ENCODE data around the gene NCOR2.

Gene NCOR2

DNA sequence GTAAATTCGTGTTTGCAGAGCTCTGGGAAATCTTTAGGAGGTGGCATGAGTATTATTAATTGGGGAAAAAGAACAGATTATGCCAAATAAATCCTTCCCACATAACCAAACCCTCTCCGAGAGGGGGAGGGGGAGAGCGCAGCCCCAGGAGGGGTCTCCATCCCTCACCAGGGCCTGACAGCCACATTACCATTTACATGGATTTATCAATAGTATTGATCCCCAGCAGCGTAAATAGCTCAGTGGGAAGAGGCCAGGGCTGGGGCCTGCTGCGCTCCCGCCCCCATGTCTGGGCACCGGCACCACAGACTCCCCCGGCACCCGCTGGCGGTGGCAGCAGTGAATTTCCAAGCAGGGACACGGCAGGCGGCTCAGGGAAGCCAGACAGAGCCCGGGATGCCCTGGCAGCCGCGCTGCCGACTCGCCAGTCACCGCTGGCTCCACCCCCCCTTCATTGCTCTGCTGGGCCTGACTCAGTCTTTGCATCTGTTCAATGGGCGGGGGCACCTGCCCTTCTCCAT is 2.4 kb downstream of the NCOR2 start:
- Histone ChIP-seq H3K36me3 (ENCODE audit: control insufficient read depth in 2 of 2, insufficient read depth in 2 of 2, low read length in 2 of 2) (no peaks in the 10 kb centered on the region), H3K9ac (ENCODE audit: low read length in 2 of 2) (peak overlapping the region in 1 of 2 donors; percentile 67), H3K27me3 (ENCODE audit: control insufficient read depth in 1 of 2, insufficient read depth in 2 of 2, low read length in 2 of 2) (no peaks in the 10 kb centered on the region), H3K4me3 (ENCODE audit: low read length in 2 of 2) (peak overlapping the region; percentile 31 to 88), H3K4me1 (ENCODE audit: control insufficient read depth, insufficient read depth, low read length) (peaks cover 72% of the 10 kb centered on the region), H3K27ac (ENCODE audit: low read length) (no peak overlapping the region), H3K9me3 (ENCODE audit: control insufficient read depth in 2 of 2, low read length in 2 of 2) (no peaks in the 10 kb centered on the region)

DNA sequence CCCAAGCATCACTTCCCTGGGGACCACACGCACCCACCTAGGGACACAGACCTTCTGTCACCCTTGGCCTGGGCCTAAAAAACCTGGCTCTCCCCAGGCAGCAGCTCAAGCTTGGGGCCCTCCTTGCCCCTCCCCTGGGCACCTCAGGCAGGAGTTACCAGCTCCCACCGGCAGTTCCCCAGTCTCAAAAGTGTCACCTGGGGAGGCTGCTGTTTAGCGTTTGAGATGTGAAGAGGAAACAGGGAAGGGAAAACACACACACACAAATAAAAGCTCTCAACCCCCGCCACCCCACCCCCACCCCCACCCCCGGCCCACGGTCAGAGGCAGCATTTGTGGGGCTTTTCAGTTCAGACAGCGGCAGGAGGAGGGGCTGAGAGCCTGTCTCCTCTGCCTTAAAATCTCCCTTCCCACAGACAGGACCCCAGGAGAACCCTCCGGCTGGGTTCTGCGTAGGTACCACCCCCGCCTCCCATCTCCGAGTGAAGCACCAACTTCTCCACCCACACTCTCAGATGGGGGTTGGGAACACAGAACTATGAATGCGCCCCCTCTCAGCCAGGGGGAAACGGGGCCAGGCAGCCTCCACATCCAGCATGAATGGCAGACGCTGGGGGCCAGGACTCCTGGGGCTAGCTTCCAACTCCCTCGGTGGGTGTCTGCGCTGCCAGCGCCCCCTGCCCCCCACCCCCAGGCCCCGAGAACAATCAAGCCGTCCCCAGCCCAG is 3.0 kb downstream of the NCOR2 start:
- Histone ChIP-seq H3K27me3 (ENCODE audit: control insufficient read depth in 1 of 2, insufficient read depth in 2 of 2, low read length in 2 of 2) (no peaks in the 10 kb centered on the region), H3K36me3 (ENCODE audit: control insufficient read depth in 2 of 2, insufficient read depth in 2 of 2, low read length in 2 of 2) (no peaks in the 10 kb centered on the region), H3K9ac (ENCODE audit: low read length in 2 of 2) (no peak overlapping the region), H3K27ac (ENCODE audit: low read length) (peak overlapping the region; percentile 24), H3K4me3 (ENCODE audit: low read length in 2 of 2) (peak overlapping the region in 1 of 2 donors; percentile 88), H3K9me3 (ENCODE audit: control insufficient read depth in 2 of 2, low read length in 2 of 2) (no peaks in the 10 kb centered on the region), H3K4me1 (ENCODE audit: control insufficient read depth, insufficient read depth, low read length) (peaks cover 72% of the 10 kb centered on the region)

DNA sequence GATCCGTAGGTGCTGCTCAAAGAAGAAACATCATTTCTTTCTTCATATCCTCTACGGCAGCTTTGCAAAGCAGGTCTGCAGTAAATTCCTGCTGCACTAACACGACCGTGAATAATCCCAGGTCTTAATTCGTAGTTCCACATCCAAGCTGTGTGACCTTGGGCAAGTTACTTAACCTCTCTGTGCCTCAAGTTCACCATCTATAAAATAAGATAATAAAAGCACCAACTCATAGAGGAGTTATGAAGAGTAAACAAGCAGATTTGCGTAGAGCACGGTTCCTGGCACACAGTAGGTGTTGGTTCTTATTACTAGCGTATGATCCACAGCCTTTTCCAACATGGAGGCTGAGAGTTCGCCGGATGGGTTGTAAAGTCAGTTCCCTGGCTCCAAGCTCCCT is 3.6 kb downstream of the NCOR2 start:
- Histone ChIP-seq H3K27ac (ENCODE audit: low read length) (peak overlapping the region; percentile 24), H3K4me3 (ENCODE audit: low read length in 2 of 2) (no peak overlapping the region), H3K36me3 (ENCODE audit: control insufficient read depth in 2 of 2, insufficient read depth in 2 of 2, low read length in 2 of 2) (no peaks in the 10 kb centered on the region), H3K9me3 (ENCODE audit: control insufficient read depth in 2 of 2, low read length in 2 of 2) (no peaks in the 10 kb centered on the region), H3K4me1 (ENCODE audit: control insufficient read depth, insufficient read depth, low read length) (peaks cover 66% of the 10 kb centered on the region), H3K27me3 (ENCODE audit: control insufficient read depth in 1 of 2, insufficient read depth in 2 of 2, low read length in 2 of 2) (no peaks in the 10 kb centered on the region), H3K9ac (ENCODE audit: low read length in 2 of 2) (no peak overlapping the region)

GRCh38 chr12:124563401-124563800 is 4.0 kb downstream of the NCOR2 start:
- Histone ChIP-seq H3K9ac (ENCODE audit: low read length in 2 of 2) (no peak overlapping the region), H3K4me3 (ENCODE audit: low read length in 2 of 2) (peak overlapping the region in 1 of 2 donors; percentile 29), H3K9me3 (ENCODE audit: control insufficient read depth in 2 of 2, low read length in 2 of 2) (no peaks in the 10 kb centered on the region), H3K4me1 (ENCODE audit: control insufficient read depth, insufficient read depth, low read length) (peaks cover 64% of the 10 kb centered on the region), H3K36me3 (ENCODE audit: control insufficient read depth in 2 of 2, insufficient read depth in 2 of 2, low read length in 2 of 2) (no peaks in the 10 kb centered on the region), H3K27me3 (ENCODE audit: control insufficient read depth in 1 of 2, insufficient read depth in 2 of 2, low read length in 2 of 2) (no peaks in the 10 kb centered on the region), H3K27ac (ENCODE audit: low read length) (peak overlapping the region; percentile 24)

GRCh38 chr12:124562796-124563181 is 4.6 kb downstream of the NCOR2 start:
- Histone ChIP-seq H3K27me3 (ENCODE audit: control insufficient read depth in 1 of 2, insufficient read depth in 2 of 2, low read length in 2 of 2) (no peaks in the 10 kb centered on the region), H3K27ac (ENCODE audit: low read length) (peak overlapping the region; percentile 18), H3K36me3 (ENCODE audit: control insufficient read depth in 2 of 2, insufficient read depth in 2 of 2, low read length in 2 of 2) (no peaks in the 10 kb centered on the region), H3K4me3 (ENCODE audit: low read length in 2 of 2) (no peak overlapping the region), H3K4me1 (ENCODE audit: control insufficient read depth, insufficient read depth, low read length) (peaks cover 63% of the 10 kb centered on the region), H3K9me3 (ENCODE audit: control insufficient read depth in 2 of 2, low read length in 2 of 2) (no peaks in the 10 kb centered on the region), H3K9ac (ENCODE audit: low read length in 2 of 2) (no peak overlapping the region)

DNA sequence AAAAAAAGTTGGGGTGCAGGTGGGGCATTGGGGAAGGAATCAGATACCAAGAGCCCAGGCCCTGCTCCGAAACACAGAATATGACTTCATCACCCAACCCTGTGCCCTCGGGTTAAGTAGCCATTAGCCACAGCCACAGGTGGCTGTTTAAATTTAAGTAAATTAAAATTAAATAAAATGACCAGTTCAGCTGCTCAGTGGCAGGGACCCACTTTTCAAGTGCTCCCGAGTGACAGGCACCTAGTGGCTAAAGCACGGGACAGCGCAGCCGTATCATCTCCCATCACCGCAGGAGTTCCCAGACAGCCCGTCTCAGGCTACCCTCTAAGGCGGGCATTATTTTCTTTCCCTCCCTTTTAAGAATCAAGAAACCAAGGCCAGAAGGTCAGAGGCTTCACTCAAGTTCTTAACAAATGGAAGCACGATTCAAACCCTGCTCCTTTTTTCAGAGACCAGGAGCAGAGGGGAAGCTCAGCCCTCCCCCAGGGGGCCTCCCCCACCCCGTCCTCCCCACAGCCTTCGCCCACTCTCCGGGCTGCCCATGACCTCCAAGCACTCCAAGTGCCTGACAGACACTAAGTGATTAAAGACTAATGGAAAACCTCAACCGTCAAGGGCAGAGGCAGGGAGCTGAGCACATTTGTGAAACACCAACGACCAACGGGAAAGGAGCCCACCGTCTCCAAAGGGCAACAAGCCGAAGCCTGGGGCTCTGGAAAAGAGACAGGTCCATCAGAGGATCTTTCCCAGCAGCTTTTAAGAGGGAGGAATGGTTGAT is 5.2 kb downstream of the NCOR2 start:
- Histone ChIP-seq H3K4me1 (ENCODE audit: control insufficient read depth, insufficient read depth, low read length) (peaks cover 68% of the 10 kb centered on the region), H3K9me3 (ENCODE audit: control insufficient read depth in 2 of 2, low read length in 2 of 2) (no peaks in the 10 kb centered on the region), H3K9ac (ENCODE audit: low read length in 2 of 2) (no peak overlapping the region), H3K4me3 (ENCODE audit: low read length in 2 of 2) (no peak overlapping the region), H3K27ac (ENCODE audit: low read length) (peak overlapping the region; percentile 18), H3K27me3 (ENCODE audit: control insufficient read depth in 1 of 2, insufficient read depth in 2 of 2, low read length in 2 of 2) (no peaks in the 10 kb centered on the region), H3K36me3 (ENCODE audit: control insufficient read depth in 2 of 2, insufficient read depth in 2 of 2, low read length in 2 of 2) (no peaks in the 10 kb centered on the region)

DNA sequence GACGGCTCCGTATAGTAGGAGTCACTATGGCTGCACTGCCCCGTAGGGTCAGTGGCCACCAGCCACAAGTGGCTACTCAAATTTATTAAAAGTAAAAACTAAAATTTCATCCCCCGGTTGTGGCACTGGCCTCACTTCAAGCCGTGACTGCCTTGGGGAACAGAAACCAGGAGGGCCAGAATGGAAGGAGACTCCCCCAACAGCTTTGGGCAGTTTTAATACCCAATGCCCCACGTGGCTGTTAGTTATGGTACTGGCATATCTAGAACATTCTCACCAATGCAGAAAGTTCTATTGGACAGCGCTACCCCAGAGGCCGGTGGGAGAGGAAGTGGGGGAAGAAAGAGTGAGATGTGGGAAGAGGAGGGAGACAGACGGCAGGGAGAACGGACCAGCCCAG is 6.2 kb downstream of the NCOR2 start:
- no peaks in the 10 kb centered on the region for H3K9me3 ChIP-seq (ENCODE audit: control insufficient read depth in 2 of 2, low read length in 2 of 2)
- H3K36me3 ChIP-seq (ENCODE audit: control insufficient read depth in 2 of 2, insufficient read depth in 2 of 2, low read length in 2 of 2): no peaks in the 10 kb centered on the region
- peak overlapping the region; percentile 6 for H3K27ac ChIP-seq (ENCODE audit: low read length)
- no peaks in the 10 kb centered on the region for H3K27me3 ChIP-seq (ENCODE audit: control insufficient read depth in 1 of 2, insufficient read depth in 2 of 2, low read length in 2 of 2)
- no peak overlapping the region for H3K4me3 ChIP-seq (ENCODE audit: low read length in 2 of 2)
- peaks cover 75% of the 10 kb centered on the region for H3K4me1 ChIP-seq (ENCODE audit: control insufficient read depth, insufficient read depth, low read length)
- H3K9ac ChIP-seq (ENCODE audit: low read length in 2 of 2): no peak overlapping the region

- Histone ChIP-seq H3K4me1 (ENCODE audit: control insufficient read depth, insufficient read depth, low read length) (peaks cover 79% of the 10 kb centered on the region), H3K4me3 (ENCODE audit: low read length in 2 of 2) (no peak overlapping the region), H3K27me3 (ENCODE audit: control insufficient read depth in 1 of 2, insufficient read depth in 2 of 2, low read length in 2 of 2) (no peaks in the 10 kb centered on the region), H3K9me3 (ENCODE audit: control insufficient read depth in 2 of 2, low read length in 2 of 2) (no peaks in the 10 kb centered on the region), H3K27ac (ENCODE audit: low read length) (no peak overlapping the region), H3K9ac (ENCODE audit: low read length in 2 of 2) (no peak overlapping the region), H3K36me3 (ENCODE audit: control insufficient read depth in 2 of 2, insufficient read depth in 2 of 2, low read length in 2 of 2) (no peaks in the 10 kb centered on the region)
Measured at GRCh38 chr12:124560146-124560890, 7.1 kb downstream of the NCOR2 start.

GRCh38 chr12:124559182-124560017 is 8.0 kb downstream of the NCOR2 start:
- Histone ChIP-seq H3K4me1 (ENCODE audit: control insufficient read depth, insufficient read depth, low read length) (peaks cover 80% of the 10 kb centered on the region), H3K36me3 (ENCODE audit: control insufficient read depth in 2 of 2, insufficient read depth in 2 of 2, low read length in 2 of 2) (no peaks in the 10 kb centered on the region), H3K4me3 (ENCODE audit: low read length in 2 of 2) (no peak overlapping the region), H3K27me3 (ENCODE audit: control insufficient read depth in 1 of 2, insufficient read depth in 2 of 2, low read length in 2 of 2) (no peaks in the 10 kb centered on the region), H3K9ac (ENCODE audit: low read length in 2 of 2) (no peak overlapping the region), H3K9me3 (ENCODE audit: control insufficient read depth in 2 of 2, low read length in 2 of 2) (no peaks in the 10 kb centered on the region), H3K27ac (ENCODE audit: low read length) (no peak overlapping the region)

DNA sequence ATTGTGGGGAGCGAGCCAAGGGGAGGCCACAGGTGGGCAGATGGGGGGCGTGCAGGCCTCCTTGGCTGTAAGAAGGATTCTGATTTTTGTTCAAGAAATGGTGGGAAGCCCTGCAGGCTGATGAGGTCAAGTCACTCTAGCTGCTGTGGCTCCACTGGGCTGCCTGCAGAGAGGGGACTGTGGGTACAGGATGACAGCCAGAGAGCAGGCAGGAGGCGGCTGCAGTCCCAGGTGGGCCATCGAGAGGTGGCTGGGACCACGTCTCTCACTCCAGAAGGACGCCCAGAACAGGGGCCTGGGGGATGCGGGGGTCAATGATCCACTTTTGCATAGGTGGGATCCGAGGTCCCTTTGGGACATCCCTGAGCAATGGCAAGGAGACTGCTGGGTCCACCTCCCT is 9.1 kb downstream of the NCOR2 start:
- no peak overlapping the region for H3K4me3 ChIP-seq (ENCODE audit: low read length in 2 of 2)
- no peak overlapping the region for H3K27ac ChIP-seq (ENCODE audit: low read length)
- H3K9ac ChIP-seq (ENCODE audit: low read length in 2 of 2): no peak overlapping the region
- peaks cover 81% of the 10 kb centered on the region for H3K4me1 ChIP-seq (ENCODE audit: control insufficient read depth, insufficient read depth, low read length)
- H3K36me3 ChIP-seq (ENCODE audit: control insufficient read depth in 2 of 2, insufficient read depth in 2 of 2, low read length in 2 of 2): no peaks in the 10 kb centered on the region
- no peaks in the 10 kb centered on the region for H3K9me3 ChIP-seq (ENCODE audit: control insufficient read depth in 2 of 2, low read length in 2 of 2)
- H3K27me3 ChIP-seq (ENCODE audit: control insufficient read depth in 1 of 2, insufficient read depth in 2 of 2, low read length in 2 of 2): no peaks in the 10 kb centered on the region
